Measurements from ENCODE around the gene SYK.

SYK gene

GRCh38 chr9:90847971-90848370, 46.4 kb downstream of the SYK start:
- no peak for TF ChIP-seq PKNOX1 (IDR thresholded peaks at IDR 0.05)
- TF ChIP-seq ARNT (IDR thresholded peaks at IDR 0.05), result no peak
- TF ChIP-seq FOXK2 (IDR thresholded peaks at IDR 0.05), result no peak
- no peak for TF ChIP-seq CTBP1 (IDR thresholded peaks at IDR 0.05; ENCODE audit: borderline replicate concordance)
- no peak for TF ChIP-seq LEF1 (IDR thresholded peaks at IDR 0.05; ENCODE audit: borderline replicate concordance)
- TF ChIP-seq ELF4 (IDR thresholded peaks at IDR 0.05), result no peak
- TF ChIP-seq SUZ12 (IDR thresholded peaks at IDR 0.05), result no peak
- no peak for DNase-seq (ENCODE audit: extremely low spot score)
- POLR2A ChIA-PET, result no interaction called here
- CTCF ChIA-PET, result no interaction called here

GRCh38 chr9:90848866-90849265, 47.2 kb downstream of the SYK start:
- ChIA-PET POLR2A (no interaction called here), CTCF (no interaction called here)
- DNase-seq (ENCODE audit: extremely low spot score), result no peak
- no peak for TF ChIP-seq FOXA1 (IDR thresholded peaks at IDR 0.05)
- TF ChIP-seq ZNF384 (IDR thresholded peaks at IDR 0.05), result no peak
- no peak for TF ChIP-seq L3MBTL2 (conservative IDR thresholded peaks at IDR 0.05)
- TF ChIP-seq SP1 (IDR thresholded peaks at IDR 0.05), result no peak
- TF ChIP-seq TARDBP (IDR thresholded peaks at IDR 0.05), result no peak
- no peak for TF ChIP-seq ARNT (IDR thresholded peaks at IDR 0.05)
- TF ChIP-seq HDGF (IDR thresholded peaks at IDR 0.05; ENCODE audit: borderline replicate concordance), result no peak
- TF ChIP-seq NFRKB (IDR thresholded peaks at IDR 0.05), result no peak
- no peak for TF ChIP-seq FOXK2 (IDR thresholded peaks at IDR 0.05)

- ChIA-PET POLR2A (no interaction called here), CTCF (no interaction called here)
- peak; percentile 29 for DNase-seq (ENCODE audit: extremely low spot score)
- no peak for TF ChIP-seq LEF1 (IDR thresholded peaks at IDR 0.05; ENCODE audit: borderline replicate concordance)
- no peak for TF ChIP-seq ZNF384 (IDR thresholded peaks at IDR 0.05)
- no peak for TF ChIP-seq SP1 (IDR thresholded peaks at IDR 0.05)
- TF ChIP-seq L3MBTL2 (conservative IDR thresholded peaks at IDR 0.05), result no peak
- TF ChIP-seq FOXA1 (IDR thresholded peaks at IDR 0.05), result no peak
- no peak for TF ChIP-seq ELF4 (IDR thresholded peaks at IDR 0.05)
- TF ChIP-seq SUZ12 (IDR thresholded peaks at IDR 0.05), result no peak
- no peak for TF ChIP-seq NFRKB (IDR thresholded peaks at IDR 0.05)
These were observed 49.8 kb downstream of the SYK start for GRCh38 chr9:90851444-90851843.

- no peak for TF ChIP-seq FOXA1 (IDR thresholded peaks at IDR 0.05)
- no peak for TF ChIP-seq NFRKB (IDR thresholded peaks at IDR 0.05)
- POLR2A ChIA-PET, result no interaction called here
- DNase-seq (ENCODE audit: extremely low spot score), result no peak
- CTCF ChIA-PET, result no interaction called here
These were observed 52.3 kb downstream of the SYK start for GRCh38 chr9:90853945-90854344.

GRCh38 chr9:90854637-90855175, 53.1 kb downstream of the SYK start:
- POLR2A ChIA-PET, result no interaction called here
- no peak for TF ChIP-seq CTBP1 (IDR thresholded peaks at IDR 0.05; ENCODE audit: borderline replicate concordance)
- TF ChIP-seq SUZ12 (IDR thresholded peaks at IDR 0.05), result no peak
- TF ChIP-seq ELF4 (IDR thresholded peaks at IDR 0.05), result no peak
- TF ChIP-seq FOXK2 (IDR thresholded peaks at IDR 0.05), result no peak
- TF ChIP-seq HDGF (IDR thresholded peaks at IDR 0.05; ENCODE audit: borderline replicate concordance), result no peak
- no peak for TF ChIP-seq LEF1 (IDR thresholded peaks at IDR 0.05; ENCODE audit: borderline replicate concordance)
- no peak for TF ChIP-seq BHLHE40 (IDR thresholded peaks at IDR 0.05; ENCODE audit: borderline replicate concordance)
- TF ChIP-seq ZNF384 (IDR thresholded peaks at IDR 0.05), result no peak
- TF ChIP-seq FOXA1 (IDR thresholded peaks at IDR 0.05), result no peak
- no peak for TF ChIP-seq ARNT (IDR thresholded peaks at IDR 0.05)
- no peak for TF ChIP-seq PKNOX1 (IDR thresholded peaks at IDR 0.05)
- TF ChIP-seq SP1 (IDR thresholded peaks at IDR 0.05), result no peak
- TF ChIP-seq TARDBP (IDR thresholded peaks at IDR 0.05), result no peak
- no peak for TF ChIP-seq L3MBTL2 (conservative IDR thresholded peaks at IDR 0.05)
- TF ChIP-seq NFRKB (IDR thresholded peaks at IDR 0.05), result no peak
- no peak for TF ChIP-seq FOXM1 (IDR thresholded peaks at IDR 0.05; ENCODE audit: borderline replicate concordance)
- CTCF ChIA-PET, result no interaction called here
- no peak for DNase-seq (ENCODE audit: extremely low spot score)

GRCh38 chr9:90855208-90855902, 53.7 kb downstream of the SYK start:
- ChIA-PET CTCF (interaction anchor here (0.5 kb wide), 1 partner anchor 1455 kb away, joined by 4 read pairs; no protein-coding TSS in a partner anchor), POLR2A (no interaction called here)
- TF ChIP-seq LEF1 (IDR thresholded peaks at IDR 0.05; ENCODE audit: borderline replicate concordance) (no peak), BHLHE40 (IDR thresholded peaks at IDR 0.05; ENCODE audit: borderline replicate concordance) (no peak), FOXM1 (IDR thresholded peaks at IDR 0.05; ENCODE audit: borderline replicate concordance) (no peak), NFRKB (IDR thresholded peaks at IDR 0.05) (no peak), FOXK2 (IDR thresholded peaks at IDR 0.05) (no peak)
- DNase-seq (ENCODE audit: extremely low spot score), result no peak

- no peak for DNase-seq (ENCODE audit: extremely low spot score)
- TF ChIP-seq ZNF384 (IDR thresholded peaks at IDR 0.05), result no peak
- TF ChIP-seq LEF1 (IDR thresholded peaks at IDR 0.05; ENCODE audit: borderline replicate concordance), result no peak
- no peak for TF ChIP-seq PKNOX1 (IDR thresholded peaks at IDR 0.05)
- no peak for TF ChIP-seq FOXK2 (IDR thresholded peaks at IDR 0.05)
- no peak for TF ChIP-seq CTBP1 (IDR thresholded peaks at IDR 0.05; ENCODE audit: borderline replicate concordance)
- TF ChIP-seq SP1 (IDR thresholded peaks at IDR 0.05), result no peak
- TF ChIP-seq NFRKB (IDR thresholded peaks at IDR 0.05), result no peak
- TF ChIP-seq ELF4 (IDR thresholded peaks at IDR 0.05), result no peak
- TF ChIP-seq FOXA1 (IDR thresholded peaks at IDR 0.05), result no peak
- TF ChIP-seq TARDBP (IDR thresholded peaks at IDR 0.05), result no peak
- TF ChIP-seq SUZ12 (IDR thresholded peaks at IDR 0.05), result no peak
- no peak for TF ChIP-seq FOXM1 (IDR thresholded peaks at IDR 0.05; ENCODE audit: borderline replicate concordance)
- CTCF ChIA-PET, result no interaction called here
These were observed 55.5 kb downstream of the SYK start for GRCh38 chr9:90857091-90857490.

More at GRCh38 chr9:90857091-90857490, 55.5 kb downstream of the SYK start:
- POLR2A ChIA-PET, result no interaction called here

Data from HEK293T (cell line).